Tibial artery (tissue), 4 donors: ENCODE data around the gene MYOF.
"Not testable (repeated sequence)": the region's sequence is repeated elsewhere in the genome, so short reads cannot be mapped to it uniquely, and the experiment has no call there.

ENCODE experiments used
- DNase-seq, 2 donors: peaks; one replicate each; pipeline ENCODE4 v3.0.0-alpha.2; 2019
- H3K27ac ChIP-seq, 2 donors: fragments of 200-600 bp; sonication (generic) in 1 of 2; 1 replicate in 1 of 2; 2 replicates in 1 of 2; pipeline ENCODE4 v1.5.1; 2018 to 2019; ENCODE audit warnings: mild to moderate bottlenecking in 1 of 2
- H3K27me3 ChIP-seq, 2 donors: fragments of 200-600 bp; sonication (generic) in 1 of 2; one replicate each; pipeline versions ENCODE4 v1.5.1 to v1.6.0; 2016 to 2019
- H3K36me3 ChIP-seq, 3 donors: fragments of 200-600 bp; sonication (generic) in 2 of 3; one replicate each; pipeline ENCODE4 v1.5.1; 2016 to 2019; ENCODE audit warnings: mild to moderate bottlenecking in 2 of 3
- H3K4me1 ChIP-seq, 4 donors: fragments of 200-600 bp; sonication (generic) in 2 of 4; 1 replicate in 3 of 4; 2 replicates in 1 of 4; pipeline ENCODE4 v1.5.1; 2016 to 2019
- H3K4me3 ChIP-seq, 2 donors: fragments of 200-600 bp; sonication (generic) in 1 of 2; 1 replicate in 1 of 2; 2 replicates in 1 of 2; pipeline ENCODE4 v1.5.1; 2018 to 2019; ENCODE audit warnings: mild to moderate bottlenecking in 2 of 2
- H3K9me3 ChIP-seq, 3 donors: fragments of 200-600 bp; sonication (generic) in 1 of 3; one replicate each; pipeline ENCODE4 v1.5.1; 2016 to 2019
- CTCF ChIP-seq, 2 experiments: fragments of 200-600 bp in 1 of 2; fragments of 450-650 bp in 1 of 2; IDR thresholded peaks; one replicate each; pipeline ENCODE4 v1.5.1; 2017 to 2019; ENCODE audit warnings: antibody characterized with exemption in 2 of 2, mild to moderate bottlenecking in 1 of 2, moderate library complexity in 1 of 2
- intact Hi-C: fragments of 100-400 bp; cut with DNase I; formaldehyde crosslinking; loops from one replicate; pipeline ENCODE4 v1.15.0; 2023; ENCODE audit warnings: low total_unique reads

MYOF gene

DNA sequence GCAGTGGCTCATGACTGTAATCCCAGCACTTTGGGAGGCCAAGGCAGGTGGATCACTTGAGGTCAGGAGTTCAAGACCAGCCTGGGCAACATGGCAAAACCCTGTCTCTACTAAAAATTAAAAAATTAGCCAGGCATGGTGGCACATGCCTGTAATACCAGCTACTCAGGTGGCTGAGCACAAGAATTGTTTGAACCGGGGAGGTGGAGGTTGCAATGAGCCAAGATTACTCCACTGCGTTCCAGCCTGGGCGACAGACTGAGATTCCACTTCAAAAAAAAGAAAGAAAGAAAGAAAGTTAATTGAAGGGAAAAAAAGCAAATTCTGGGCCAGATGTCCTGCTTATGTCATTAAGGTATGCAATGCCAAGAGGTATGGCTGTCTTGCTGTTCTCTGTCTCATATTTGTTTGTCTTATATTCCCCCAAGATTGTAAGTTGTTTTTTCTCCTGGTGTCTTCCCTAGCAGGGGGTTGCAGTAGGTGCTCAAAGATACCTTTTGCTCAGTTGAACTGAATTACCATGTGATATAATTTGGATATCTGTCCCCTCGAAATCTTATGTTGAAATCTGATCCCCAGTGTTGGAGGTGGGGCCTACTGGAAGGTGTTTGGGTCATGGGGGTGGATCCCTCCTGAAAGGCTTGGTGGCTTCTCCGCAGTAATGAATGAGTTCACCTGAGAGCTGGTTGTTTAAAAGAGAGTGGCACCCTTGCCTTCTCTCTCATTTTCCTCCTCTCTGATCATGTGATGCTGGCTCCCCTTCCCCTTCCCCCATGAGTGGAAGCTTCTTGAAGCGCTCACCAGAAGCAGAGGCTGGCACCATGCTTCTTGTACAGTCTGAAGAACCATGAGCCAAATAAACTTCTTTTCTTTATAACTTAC is 60.9 kb downstream of the MYOF start:
- TF ChIP-seq CTCF (IDR thresholded peaks at IDR 0.05): no peak
- Histone ChIP-seq H3K4me3 (no peak overlapping the region), H3K4me1 (peaks cover 0 to 49% (median 36%) of the 10 kb centered on the region in 4 donors), H3K9me3 (no peaks in the 10 kb centered on the region), H3K27ac (peak overlapping the region; percentile 58 to 70), H3K27me3 (no peaks in the 10 kb centered on the region), H3K36me3 (peaks cover 0 to 31% (median 6%) of the 10 kb centered on the region in 3 donors)
- intact Hi-C loops: no loop called here
- DNase-seq: no peak

DNA sequence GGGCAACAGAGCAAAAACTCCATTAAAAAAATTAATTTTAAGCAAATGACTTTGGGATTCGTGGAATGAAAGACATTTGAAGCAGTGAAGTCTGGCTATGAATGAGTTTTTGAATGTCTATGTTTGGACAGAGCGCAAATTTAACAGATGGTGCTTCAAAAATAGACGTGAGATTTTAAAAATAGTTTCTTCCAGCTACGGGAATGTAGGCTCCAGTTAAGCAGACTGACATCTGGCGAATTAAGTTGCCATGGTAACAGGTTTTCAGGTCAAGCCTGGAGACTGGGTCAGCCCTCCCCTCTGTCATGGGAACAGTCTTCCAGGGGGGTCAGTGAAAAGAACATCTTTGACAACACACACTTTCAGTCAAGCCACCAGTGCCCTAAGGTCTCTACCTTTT is 62.0 kb downstream of the MYOF start:
- Histone ChIP-seq H3K4me3 (no peak overlapping the region), H3K9me3 (no peaks in the 10 kb centered on the region), H3K4me1 (peaks cover 0 to 49% (median 34%) of the 10 kb centered on the region in 4 donors), H3K36me3 (peaks cover 0 to 21% (median 0%) of the 10 kb centered on the region in 3 donors), H3K27me3 (no peaks in the 10 kb centered on the region), H3K27ac (peak overlapping the region; percentile 58 to 70)
- intact Hi-C loops: no loop called here
- no peak for DNase-seq
- TF ChIP-seq CTCF (IDR thresholded peaks at IDR 0.05): no peak

- intact Hi-C loops, H3K9me3 ChIP-seq, H3K4me3 ChIP-seq, DNase-seq, H3K27ac ChIP-seq, H3K27me3 ChIP-seq: not testable (repeated sequence)
- H3K36me3 ChIP-seq: peaks cover 0 to 15% (median 0%) of the 10 kb centered on the region in 3 donors
- peaks cover 0 to 49% (median 34%) of the 10 kb centered on the region in 4 donors for H3K4me1 ChIP-seq
Observed at GRCh38 chr10:93419016-93419415, 63.1 kb downstream of the MYOF start.

DNA sequence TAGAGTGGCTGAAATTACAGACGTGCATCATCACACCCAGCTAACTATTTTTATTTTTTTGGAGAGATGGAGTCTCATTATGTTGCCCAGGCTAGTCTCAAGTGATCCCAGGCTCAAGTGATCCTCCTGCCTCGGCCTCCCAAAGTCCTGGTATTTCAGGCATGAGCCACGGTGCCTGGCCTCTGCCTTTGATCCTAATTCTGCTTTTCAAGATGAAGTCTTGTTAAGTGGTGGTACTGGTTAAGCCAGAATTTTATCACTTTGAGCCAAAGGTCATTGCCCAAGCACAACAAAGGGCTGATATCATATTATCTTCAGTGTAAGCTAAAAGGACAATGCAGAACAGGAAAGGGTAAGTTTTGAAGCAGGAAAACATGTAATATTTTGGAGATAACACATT is 64.2 kb downstream of the MYOF start:
- Histone ChIP-seq H3K9me3 (no peaks in the 10 kb centered on the region), H3K4me3 (no peak overlapping the region), H3K4me1 (peaks cover 0 to 49% (median 34%) of the 10 kb centered on the region in 4 donors), H3K27ac (no peak overlapping the region), H3K36me3 (peaks cover 0 to 12% (median 6%) of the 10 kb centered on the region in 3 donors), H3K27me3 (no peaks in the 10 kb centered on the region)
- no peak for TF ChIP-seq CTCF (IDR thresholded peaks at IDR 0.05)
- intact Hi-C loops: no loop called here
- no peak for DNase-seq

DNA sequence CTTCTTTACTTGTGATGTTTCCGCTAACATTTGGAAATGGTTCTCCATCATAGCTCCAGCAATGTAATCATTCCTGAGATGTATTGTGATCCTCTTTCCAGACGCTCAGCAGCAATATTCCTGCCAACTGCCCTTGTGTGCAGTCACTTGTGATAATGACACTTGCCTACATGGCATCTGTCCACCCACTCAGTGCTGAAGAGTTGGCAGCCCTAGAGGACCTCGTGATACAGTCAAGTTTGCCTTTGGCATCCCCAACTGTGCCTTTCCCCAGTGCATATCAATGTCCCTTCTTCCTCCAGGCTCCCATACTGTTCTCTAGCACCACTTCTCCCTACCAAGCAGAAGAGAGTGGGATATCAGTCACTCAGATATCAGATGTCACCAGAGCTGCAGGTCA is 64.9 kb downstream of the MYOF start:
- H3K4me3 ChIP-seq: no peak overlapping the region
- peaks cover 0 to 45% (median 32%) of the 10 kb centered on the region in 4 donors for H3K4me1 ChIP-seq
- no peak for TF ChIP-seq CTCF (IDR thresholded peaks at IDR 0.05)
- no peak for DNase-seq
- H3K27ac ChIP-seq: no peak overlapping the region
- H3K36me3 ChIP-seq: peaks cover 0 to 16% (median 10%) of the 10 kb centered on the region in 3 donors
- no peaks in the 10 kb centered on the region for H3K27me3 ChIP-seq
- H3K9me3 ChIP-seq: no peaks in the 10 kb centered on the region
- intact Hi-C loops: no loop called here

GRCh38 chr10:93416824-93417223 is 65.3 kb downstream of the MYOF start:
- Histone ChIP-seq H3K4me1 (peaks cover 0 to 41% (median 28%) of the 10 kb centered on the region in 4 donors), H3K9me3 (no peaks in the 10 kb centered on the region), H3K36me3 (peaks cover 0 to 16% (median 10%) of the 10 kb centered on the region in 3 donors), H3K4me3 (no peak overlapping the region), H3K27ac (no peak overlapping the region), H3K27me3 (no peaks in the 10 kb centered on the region)
- intact Hi-C loops: no loop called here
- no peak for TF ChIP-seq CTCF (IDR thresholded peaks at IDR 0.05)
- DNase-seq: no peak
